Liver (tissue), 3 donors: ENCODE data around the gene LRRTM4.

ENCODE experiments used
- ATF3 ChIP-seq: IDR thresholded peaks from 2 replicates; pipeline ENCODE4 v1.6.1; 2016; ENCODE audit warnings: antibody characterized with exemption
- GABPA ChIP-seq, 2 donors: IDR thresholded peaks in 1 of 2; conservative IDR thresholded peaks in 1 of 2; 2 replicates each; pipeline ENCODE4 v1.6.1; 2016; ENCODE audit warnings: antibody characterized with exemption in 2 of 2, mild to moderate bottlenecking in 1 of 2, moderate library complexity in 1 of 2
- RAD21 ChIP-seq, 2 donors: IDR thresholded peaks; 2 replicates each; pipeline ENCODE4 v1.6.1; 2016; ENCODE audit warnings: antibody characterized with exemption in 2 of 2, mild to moderate bottlenecking in 2 of 2
- SP1 ChIP-seq: IDR thresholded peaks from 2 replicates; pipeline ENCODE4 v1.6.1; 2018; ENCODE audit warnings: antibody characterized with exemption, mild to moderate bottlenecking
- TAF1 ChIP-seq: conservative IDR thresholded peaks from 2 replicates; pipeline ENCODE4 v1.6.1; 2016; ENCODE audit warnings: antibody characterized with exemption, mild to moderate bottlenecking
- TF ChIP-seq, protein P1 (sequence below): fragments of 150-350 bp; IDR thresholded peaks from 2 replicates; pipeline ENCODE4 v1.5.1; 2017; ENCODE audit warnings: improper control_type of control experiment, low read depth, low read length; ENCODE audit not compliant: missing input control
- donor health status: healthy.
- donor health status: healthy.

DNA sequence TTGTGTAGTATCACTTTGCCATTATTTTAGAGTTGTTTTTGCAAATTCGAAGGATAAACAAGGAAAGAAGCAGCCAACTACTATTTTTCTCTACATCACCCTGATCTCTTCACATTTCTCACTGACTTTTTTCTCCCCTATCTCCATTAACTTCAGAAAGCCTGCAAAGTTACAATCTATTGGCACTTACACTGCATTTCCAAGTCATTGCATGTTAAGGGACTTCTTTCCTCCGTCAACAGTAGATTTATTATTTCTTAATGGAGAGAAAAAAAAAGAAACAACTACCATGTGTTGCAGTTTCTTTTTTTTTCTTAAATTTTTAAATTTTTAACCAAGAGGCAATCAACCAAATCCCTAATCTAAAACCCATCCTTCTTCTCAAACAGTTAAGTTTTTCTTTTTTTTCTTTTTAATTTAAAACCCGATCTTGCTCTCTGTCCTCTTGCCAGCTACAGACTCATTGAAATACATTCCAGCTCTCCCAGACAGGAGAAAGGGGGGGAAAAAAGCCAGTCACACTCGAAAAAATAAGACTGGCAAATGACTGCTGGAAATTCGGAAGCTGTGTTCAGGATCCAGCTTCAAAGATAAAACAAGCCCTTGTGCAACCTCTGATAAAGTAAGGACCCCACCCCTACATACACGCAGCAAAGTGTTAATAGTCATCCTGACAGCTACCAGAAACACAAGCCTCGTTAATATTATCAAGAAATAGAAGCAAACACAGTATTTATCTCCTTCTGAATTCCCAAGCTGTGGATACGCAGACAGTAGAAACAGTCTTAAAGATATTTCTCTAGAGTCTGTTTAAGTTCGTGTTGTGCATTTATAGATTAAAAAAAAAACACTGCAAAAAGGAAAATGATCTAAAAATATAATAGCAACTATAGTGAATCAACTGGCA is 1.3 kb downstream of the LRRTM4 start:
- TF ChIP-seq, protein P1, sequence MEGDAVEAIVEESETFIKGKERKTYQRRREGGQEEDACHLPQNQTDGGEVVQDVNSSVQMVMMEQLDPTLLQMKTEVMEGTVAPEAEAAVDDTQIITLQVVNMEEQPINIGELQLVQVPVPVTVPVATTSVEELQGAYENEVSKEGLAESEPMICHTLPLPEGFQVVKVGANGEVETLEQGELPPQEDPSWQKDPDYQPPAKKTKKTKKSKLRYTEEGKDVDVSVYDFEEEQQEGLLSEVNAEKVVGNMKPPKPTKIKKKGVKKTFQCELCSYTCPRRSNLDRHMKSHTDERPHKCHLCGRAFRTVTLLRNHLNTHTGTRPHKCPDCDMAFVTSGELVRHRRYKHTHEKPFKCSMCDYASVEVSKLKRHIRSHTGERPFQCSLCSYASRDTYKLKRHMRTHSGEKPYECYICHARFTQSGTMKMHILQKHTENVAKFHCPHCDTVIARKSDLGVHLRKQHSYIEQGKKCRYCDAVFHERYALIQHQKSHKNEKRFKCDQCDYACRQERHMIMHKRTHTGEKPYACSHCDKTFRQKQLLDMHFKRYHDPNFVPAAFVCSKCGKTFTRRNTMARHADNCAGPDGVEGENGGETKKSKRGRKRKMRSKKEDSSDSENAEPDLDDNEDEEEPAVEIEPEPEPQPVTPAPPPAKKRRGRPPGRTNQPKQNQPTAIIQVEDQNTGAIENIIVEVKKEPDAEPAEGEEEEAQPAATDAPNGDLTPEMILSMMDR = no peak
- no peak for TF ChIP-seq TAF1
- TF ChIP-seq RAD21 (IDR thresholded peaks at IDR 0.05) = no peak
- TF ChIP-seq ATF3 = no peak
- TF ChIP-seq GABPA (IDR thresholded peaks at IDR 0.05 in 1 of 2, conservative IDR thresholded peaks at IDR 0.05 in 1 of 2) = no peak
- TF ChIP-seq SP1 = no peak
